Immature natural killer cell (primary cell): ENCODE measurements around the gene GIGYF2. TPM values are rescaled to one million over a fixed set of nuclear protein-coding genes. Genes with fewer than 3 reads are reported as not detected.
"Not testable (repeated sequence)": the region's sequence is repeated elsewhere in the genome, so short reads cannot be mapped to it uniquely, and the experiment has no call there.

Source experiments
- DNase-seq, 3 donors: peaks; one replicate each; pipeline ENCODE4 v3.0.0; 2022; ENCODE audit warnings: mixed read lengths in 1 of 3
- H3K27ac Mint-ChIP-seq, 6 donors: one replicate each; pipeline ENCODE4 v1.8.0; 2020; ENCODE audit warnings: mixed read lengths in 6 of 6, mild to moderate bottlenecking in 5 of 6, inconsistent platforms in 4 of 6, moderate library complexity in 3 of 6
- H3K27me3 Mint-ChIP-seq, 3 donors: one replicate each; pipeline ENCODE4 v1.8.0; 2020 to 2021; ENCODE audit warnings: low read depth in 3 of 3, mild to moderate bottlenecking in 3 of 3, mixed read lengths in 3 of 3, moderate library complexity in 3 of 3, inconsistent platforms in 1 of 3
- H3K36me3 Mint-ChIP-seq, 3 donors: one replicate each; pipeline ENCODE4 v1.8.0; 2020; ENCODE audit warnings: mixed read lengths in 3 of 3, inconsistent platforms in 2 of 3, mild to moderate bottlenecking in 2 of 3
- H3K4me1 Mint-ChIP-seq, 2 donors: one replicate each; pipeline ENCODE4 v1.8.0; 2020; ENCODE audit warnings: inconsistent platforms in 2 of 2, mild to moderate bottlenecking in 2 of 2, mixed read lengths in 2 of 2, moderate library complexity in 1 of 2
- H3K4me3 Mint-ChIP-seq, 5 donors: one replicate each; pipeline ENCODE4 v1.8.0; 2020; ENCODE audit warnings: mild to moderate bottlenecking in 5 of 5, mixed read lengths in 5 of 5, inconsistent platforms in 3 of 5, moderate library complexity in 3 of 5
- H3K9me3 Mint-ChIP-seq, 6 donors: one replicate each; pipeline ENCODE4 v1.8.0; 2020; ENCODE audit warnings: mild to moderate bottlenecking in 6 of 6, mixed read lengths in 6 of 6, inconsistent platforms in 4 of 6, moderate library complexity in 3 of 6
- polyA plus RNA-seq, 3 donors: library from polyadenylated mRNA; unstranded; fragments of 300-500 nt; fragmentation: Illumina TruSeq; gene quantifications; one replicate each; pipeline ENCODE4 v1.2.3, GENCODE V29; 2021

Gene GIGYF2
- polyA plus RNA-seq, 3 donors from 2014 or later, result 7.8 to 41.3 (median 13.0) TPM

GRCh38 chr2:232898592-232899543 lies 201.7 kb downstream of the GIGYF2 start:
- Mint-ChIP-seq H3K27ac (no peak overlapping the region), H3K4me1 (no peaks in the 10 kb centered on the region), H3K4me3 (no peak overlapping the region), H3K27me3 (peaks cover 0 to 4% (median 0%) of the 10 kb centered on the region in 3 donors), H3K9me3 (no peaks in the 10 kb centered on the region), H3K36me3 (no peaks in the 10 kb centered on the region)
- no peak for DNase-seq

- H3K27ac Mint-ChIP-seq, result no peak overlapping the region
- H3K4me3 Mint-ChIP-seq, result no peak overlapping the region
- DNase-seq, result no peak
- no peaks in the 10 kb centered on the region for H3K4me1 Mint-ChIP-seq
- no peaks in the 10 kb centered on the region for H3K9me3 Mint-ChIP-seq
- H3K36me3 Mint-ChIP-seq, result no peaks in the 10 kb centered on the region
- peaks cover 0 to 4% (median 0%) of the 10 kb centered on the region in 3 donors for H3K27me3 Mint-ChIP-seq
Measured at GRCh38 chr2:232900811-232901735, 203.9 kb downstream of the GIGYF2 start.

GRCh38 chr2:232901736-232902578 lies 204.8 kb downstream of the GIGYF2 start:
- H3K27me3 Mint-ChIP-seq, result peaks cover 0 to 4% (median 0%) of the 10 kb centered on the region in 3 donors
- no peaks in the 10 kb centered on the region for H3K9me3 Mint-ChIP-seq
- H3K27ac Mint-ChIP-seq, result no peak overlapping the region

GRCh38 chr2:232903989-232904388 lies 206.9 kb downstream of the GIGYF2 start:
- no peaks in the 10 kb centered on the region for H3K9me3 Mint-ChIP-seq
- DNase-seq, result no peak
- H3K27me3 Mint-ChIP-seq, result peaks cover 0 to 4% (median 0%) of the 10 kb centered on the region in 3 donors
- H3K36me3 Mint-ChIP-seq, result no peaks in the 10 kb centered on the region
- H3K4me1 Mint-ChIP-seq, result no peaks in the 10 kb centered on the region
- H3K4me3 Mint-ChIP-seq, result no peak overlapping the region
- H3K27ac Mint-ChIP-seq, result no peak overlapping the region

More at GRCh38 chr2:232901736-232902578, 204.8 kb downstream of the GIGYF2 start:
- Mint-ChIP-seq H3K4me1 (no peaks in the 10 kb centered on the region), H3K4me3 (no peak overlapping the region), H3K36me3 (no peaks in the 10 kb centered on the region)
- no peak for DNase-seq

GRCh38 chr2:232906867-232907717 lies 210.0 kb downstream of the GIGYF2 start:
- H3K27ac Mint-ChIP-seq, DNase-seq, H3K27me3 Mint-ChIP-seq, H3K36me3 Mint-ChIP-seq, H3K4me3 Mint-ChIP-seq, H3K4me1 Mint-ChIP-seq: not testable (repeated sequence)
- peaks cover 0 to 12% (median 10%) of the 10 kb centered on the region in 6 donors for H3K9me3 Mint-ChIP-seq

- not testable (repeated sequence) for H3K36me3 Mint-ChIP-seq, H3K27ac Mint-ChIP-seq, H3K27me3 Mint-ChIP-seq, H3K4me1 Mint-ChIP-seq, DNase-seq, H3K4me3 Mint-ChIP-seq
- H3K9me3 Mint-ChIP-seq, result peaks cover 0 to 16% (median 11%) of the 10 kb centered on the region in 6 donors
Measured at GRCh38 chr2:232907718-232908085, 210.6 kb downstream of the GIGYF2 start.

- no peaks in the 10 kb centered on the region for H3K36me3 Mint-ChIP-seq
- H3K4me1 Mint-ChIP-seq, result no peaks in the 10 kb centered on the region
- no peak overlapping the region for H3K4me3 Mint-ChIP-seq
- DNase-seq, result no peak
- H3K27ac Mint-ChIP-seq, result no peak overlapping the region
- peaks cover 5 to 15% (median 5%) of the 10 kb centered on the region in 3 donors for H3K27me3 Mint-ChIP-seq
- H3K9me3 Mint-ChIP-seq, result peaks cover 0 to 19% (median 11%) of the 10 kb centered on the region in 6 donors
Measured at GRCh38 chr2:232908695-232909094, 211.6 kb downstream of the GIGYF2 start.

Other genes starting within 250 kb of the GIGYF2 start
- not detected for gene ALPI, start 241.2 kb upstream of the GIGYF2 start, polyA plus RNA-seq
- gene ECEL1, start 209.5 kb upstream of the GIGYF2 start, polyA plus RNA-seq, result not detected
- gene PRSS56, start 176.9 kb upstream of the GIGYF2 start, polyA plus RNA-seq, result not detected
- gene CHRND, start 171.2 kb upstream of the GIGYF2 start, polyA plus RNA-seq, result not detected
- gene CHRNG, start 157.6 kb upstream of the GIGYF2 start, polyA plus RNA-seq, result not detected
- gene TIGD1, start 146.8 kb upstream of the GIGYF2 start, polyA plus RNA-seq, result 1 to 10 TPM; 1.3 to 6.2 (median 2.7) TPM
- 10 to 100 TPM; 60.5 to 82.0 (median 80.3) TPM for gene EIF4E2, start 146.6 kb upstream of the GIGYF2 start, polyA plus RNA-seq
- gene EFHD1, start 63.7 kb upstream of the GIGYF2 start, polyA plus RNA-seq, result under 1 TPM in 1 of 3 donors, not detected in 2; 0.71 TPM
- under 1 TPM in 1 of 3 donors, not detected in 2; 0.56 TPM for gene KCNJ13, start 79.2 kb downstream of the GIGYF2 start, polyA plus RNA-seq
- gene SNORC, start 172.9 kb downstream of the GIGYF2 start, polyA plus RNA-seq, result not detected